Prostate gland (tissue), 2 donors: ENCODE results near the gene CELF4. TPM values are rescaled to one million over a fixed set of nuclear protein-coding genes. Genes with fewer than 3 reads are reported as not detected.

ENCODE experiments used
- DNase-seq: peaks from one replicate; pipeline ENCODE4 v3.0.0-alpha.2; 2019; ENCODE audit warnings: low spot score
- H3K27ac ChIP-seq, 2 donors: fragments of 200-600 bp; sonication (generic); 2 replicates each; pipeline ENCODE4 v1.5.1; 2017 to 2019
- H3K27me3 ChIP-seq: fragments of 200-600 bp; sonication (generic); replicated peaks from 2 replicates; pipeline ENCODE4 v1.5.1; 2019; ENCODE audit not compliant: insufficient read depth
- H3K36me3 ChIP-seq, 2 donors: fragments of 200-600 bp; sonication (generic); 1 replicate in 1 of 2; 2 replicates in 1 of 2; pipeline versions ENCODE4 v1.5.1 to v1.8.1; 2017 to 2019
- H3K4me1 ChIP-seq: fragments of 200-600 bp; sonication (generic); replicated peaks from 2 replicates; pipeline ENCODE4 v1.5.1; 2019
- H3K4me3 ChIP-seq, 2 donors: fragments of 200-600 bp; sonication (generic); 2 replicates each; pipeline ENCODE4 v1.5.1; 2017 to 2019
- H3K9me3 ChIP-seq: fragments of 200-600 bp; sonication (generic); 2 replicates; pipeline ENCODE4 v1.5.1; 2017
- CTCF ChIP-seq, 4 experiments: fragments of 200-600 bp in 2 of 4; fragments of 450-650 bp in 2 of 4; sonication (generic) in 2 of 4; IDR thresholded peaks; 1 replicate in 3 of 4; 2 replicates in 1 of 4; pipeline ENCODE4 v1.5.1; 2016 to 2019; ENCODE audit warnings: antibody characterized with exemption in 4 of 4, mild to moderate bottlenecking in 2 of 4, moderate library complexity in 2 of 4
- POLR2A ChIP-seq: fragments of 450-650 bp; IDR thresholded peaks from one replicate; pipeline ENCODE4 v1.6.1; 2016; ENCODE audit warnings: antibody characterized with exemption, mild to moderate bottlenecking
- POLR2AphosphoS5 ChIP-seq: sonication (generic); formaldehyde crosslinking; IDR thresholded peaks from one replicate; pipeline ENCODE4 v1.6.1; 2017; ENCODE audit warnings: antibody characterized with exemption
- WGBS: methylation state at CpG from one replicate; pipeline ENCODE4 v1.1.5; 2018; 5-methylcytosine and 5-hydroxymethylcytosine counted together
- intact Hi-C: fragments of 100-400 bp; cut with DNase I; formaldehyde crosslinking; loops from one replicate; pipeline ENCODE4 v1.14.2; 2022
- total RNA-seq, 2 donors: library from RNA; depleted of rRNA; stranded (reverse); fragments of >200 nt; gene quantifications; one replicate each; pipeline ENCODE4 v1.1.0, GENCODE V29; 2016

CELF4 gene
- total RNA-seq, 2 donors from 2014 or later: 7.8 to 8.5 TPM

GRCh38 chr18:37608876-37609275, 43.3 kb upstream of the CELF4 start:
- Histone ChIP-seq H3K9me3 (no peaks in the 10 kb centered on the region), H3K27ac (no peak overlapping the region), H3K4me3 (no peak overlapping the region), H3K27me3 (no peaks in the 10 kb centered on the region), H3K4me1 (no peaks in the 10 kb centered on the region), H3K36me3 (no peaks in the 10 kb centered on the region)
- no peak for TF ChIP-seq POLR2AphosphoS5
- TF ChIP-seq CTCF (IDR thresholded peaks at IDR 0.05): no peak
- TF ChIP-seq POLR2A: no peak
- no peak for DNase-seq
- 96% methylated on average over 10 of the region's 10 CpGs for WGBS
- intact Hi-C loops: no loop called here

GRCh38 chr18:37607281-37607680, 41.7 kb upstream of the CELF4 start:
- H3K27me3 ChIP-seq: no peaks in the 10 kb centered on the region
- H3K27ac ChIP-seq: no peak overlapping the region
- H3K4me1 ChIP-seq: no peaks in the 10 kb centered on the region
- WGBS: 51% methylated on average over 11 of the region's 11 CpGs
- H3K36me3 ChIP-seq: no peaks in the 10 kb centered on the region
- H3K9me3 ChIP-seq: no peaks in the 10 kb centered on the region
- TF ChIP-seq POLR2A: no peak
- TF ChIP-seq POLR2AphosphoS5: no peak
- no peak for TF ChIP-seq CTCF (IDR thresholded peaks at IDR 0.05)
- no peak overlapping the region for H3K4me3 ChIP-seq
- intact Hi-C loops: no loop called here
- no peak for DNase-seq

GRCh38 chr18:37604032-37604431, 38.4 kb upstream of the CELF4 start:
- Histone ChIP-seq H3K4me1 (no peaks in the 10 kb centered on the region), H3K9me3 (no peaks in the 10 kb centered on the region), H3K27ac (no peak overlapping the region), H3K4me3 (no peak overlapping the region), H3K36me3 (no peaks in the 10 kb centered on the region), H3K27me3 (no peaks in the 10 kb centered on the region)
- TF ChIP-seq POLR2AphosphoS5: no peak
- no peak for TF ChIP-seq CTCF (IDR thresholded peaks at IDR 0.05)
- TF ChIP-seq POLR2A: no peak
- intact Hi-C loops: no loop called here
- DNase-seq: no peak
- WGBS: 88% methylated on average over 4 of the region's 4 CpGs

- TF ChIP-seq POLR2AphosphoS5: no peak
- no peak for TF ChIP-seq POLR2A
- no peak for TF ChIP-seq CTCF (IDR thresholded peaks at IDR 0.05)
- 73% methylated on average over 17 of the region's 19 CpGs for WGBS
- intact Hi-C loops: no loop called here
- H3K9me3 ChIP-seq: no peaks in the 10 kb centered on the region
- no peaks in the 10 kb centered on the region for H3K36me3 ChIP-seq
- H3K27me3 ChIP-seq: no peaks in the 10 kb centered on the region
- H3K4me3 ChIP-seq: no peak overlapping the region
- H3K4me1 ChIP-seq: no peaks in the 10 kb centered on the region
- no peak overlapping the region for H3K27ac ChIP-seq
- no peak for DNase-seq
Measured at GRCh38 chr18:37598966-37599896, 33.6 kb upstream of the CELF4 start.

- WGBS: 81% methylated on average over 5 of the region's 5 CpGs
- TF ChIP-seq CTCF (IDR thresholded peaks at IDR 0.05): no peak
- no peak for TF ChIP-seq POLR2AphosphoS5
- TF ChIP-seq POLR2A: no peak
Measured at GRCh38 chr18:37598396-37598795, 32.8 kb upstream of the CELF4 start.

More at GRCh38 chr18:37598396-37598795, 32.8 kb upstream of the CELF4 start:
- H3K9me3 ChIP-seq: no peaks in the 10 kb centered on the region
- no peaks in the 10 kb centered on the region for H3K27me3 ChIP-seq
- DNase-seq: no peak
- intact Hi-C loops: no loop called here
- H3K36me3 ChIP-seq: no peaks in the 10 kb centered on the region
- no peaks in the 10 kb centered on the region for H3K4me1 ChIP-seq
- H3K4me3 ChIP-seq: no peak overlapping the region
- no peak overlapping the region for H3K27ac ChIP-seq
